MM.1S (cell line): ENCODE measurements around the gene RPS6KA2.

Source experiments
- DNase-seq: peaks from one replicate; pipeline ENCODE4 v3.0.0-alpha.2; 2015
- H2AFZ ChIP-seq: fragments of 300-600 bp; sonication (generic); 2 replicates; pipeline ENCODE4 v1.6.0; 2016; ENCODE audit warnings: antibody characterized with exemption, low read length
- H3F3A ChIP-seq: fragments of 300-600 bp; sonication (generic); 2 replicates; pipeline ENCODE4 v1.6.1; 2016; ENCODE audit warnings: mild to moderate bottlenecking, antibody characterized with exemption, low read length, moderate library complexity, mixed read lengths; ENCODE audit not compliant: insufficient read depth
- H3K27ac ChIP-seq: fragments of 300-600 bp; sonication (generic); 2 replicates; pipeline ENCODE4 v1.5.1; 2016; ENCODE audit warnings: mild to moderate bottlenecking, low read length
- H3K27me3 ChIP-seq: fragments of 300-600 bp; sonication (generic); replicated peaks from 2 replicates; pipeline ENCODE4 v1.6.0; 2016; ENCODE audit warnings: low read length; ENCODE audit not compliant: insufficient read depth
- H3K36me3 ChIP-seq: fragments of 300-600 bp; sonication (generic); replicated peaks from 2 replicates; pipeline ENCODE4 v1.6.1; 2016; ENCODE audit warnings: mild to moderate bottlenecking, low read length, mixed read lengths; ENCODE audit not compliant: insufficient read depth
- H3K4me1 ChIP-seq: fragments of 300-600 bp; sonication (generic); 2 replicates; pipeline ENCODE4 v1.6.1; 2016; ENCODE audit warnings: low read length, mixed read lengths
- H3K4me2 ChIP-seq: fragments of 300-600 bp; sonication (generic); 2 replicates; pipeline ENCODE4 v1.6.0; 2016; ENCODE audit warnings: low read depth, low read length
- H3K4me3 ChIP-seq: fragments of 300-600 bp; sonication (generic); 2 replicates; pipeline ENCODE4 v1.5.1; 2016; ENCODE audit warnings: low read length, mixed read lengths
- H3K79me2 ChIP-seq: fragments of 300-600 bp; sonication (generic); 2 replicates; pipeline ENCODE4 v1.6.1; 2016; ENCODE audit warnings: mixed run types, low read length, mixed read lengths
- H3K9ac ChIP-seq: fragments of 300-600 bp; sonication (generic); 2 replicates; pipeline ENCODE4 v1.6.1; 2016; ENCODE audit warnings: low read length, mixed read lengths
- H3K9me2 ChIP-seq: fragments of 300-600 bp; sonication (generic); replicated peaks from 2 replicates; pipeline ENCODE4 v1.6.1; 2016; ENCODE audit warnings: mild to moderate bottlenecking, low read length, mixed read lengths; ENCODE audit not compliant: insufficient read depth
- H3K9me3 ChIP-seq: fragments of 300-600 bp; sonication (generic); replicated peaks from 2 replicates; pipeline ENCODE4 v1.6.1; 2016; ENCODE audit warnings: mild to moderate bottlenecking, low read length, mixed read lengths; ENCODE audit not compliant: insufficient read depth
- H4K20me1 ChIP-seq: fragments of 300-600 bp; sonication (generic); 2 replicates; pipeline ENCODE4 v1.6.1; 2016; ENCODE audit warnings: mild to moderate bottlenecking, low read length, moderate library complexity, mixed read lengths; ENCODE audit not compliant: insufficient read depth
- EZH2 ChIP-seq: fragments of 300-600 bp; sonication (generic); optimal IDR thresholded peaks from 2 replicates; pipeline ENCODE3; 2017; ENCODE audit warnings: low read depth, mild to moderate bottlenecking, antibody characterized with exemption, low read length, mixed read lengths
- EZH2phosphoT487 ChIP-seq: fragments of 300-600 bp; sonication (generic); IDR thresholded peaks from 2 replicates; pipeline ENCODE4 v1.6.1; 2018; ENCODE audit warnings: antibody characterized with exemption, low read length
- TF ChIP-seq, protein P1 (sequence below): fragments of 300-600 bp; sonication (generic); IDR thresholded peaks from 2 replicates; pipeline ENCODE4 v1.5.1; 2016; ENCODE audit warnings: antibody characterized with exemption, low read length, mixed read lengths

The RPS6KA2 gene

DNA sequence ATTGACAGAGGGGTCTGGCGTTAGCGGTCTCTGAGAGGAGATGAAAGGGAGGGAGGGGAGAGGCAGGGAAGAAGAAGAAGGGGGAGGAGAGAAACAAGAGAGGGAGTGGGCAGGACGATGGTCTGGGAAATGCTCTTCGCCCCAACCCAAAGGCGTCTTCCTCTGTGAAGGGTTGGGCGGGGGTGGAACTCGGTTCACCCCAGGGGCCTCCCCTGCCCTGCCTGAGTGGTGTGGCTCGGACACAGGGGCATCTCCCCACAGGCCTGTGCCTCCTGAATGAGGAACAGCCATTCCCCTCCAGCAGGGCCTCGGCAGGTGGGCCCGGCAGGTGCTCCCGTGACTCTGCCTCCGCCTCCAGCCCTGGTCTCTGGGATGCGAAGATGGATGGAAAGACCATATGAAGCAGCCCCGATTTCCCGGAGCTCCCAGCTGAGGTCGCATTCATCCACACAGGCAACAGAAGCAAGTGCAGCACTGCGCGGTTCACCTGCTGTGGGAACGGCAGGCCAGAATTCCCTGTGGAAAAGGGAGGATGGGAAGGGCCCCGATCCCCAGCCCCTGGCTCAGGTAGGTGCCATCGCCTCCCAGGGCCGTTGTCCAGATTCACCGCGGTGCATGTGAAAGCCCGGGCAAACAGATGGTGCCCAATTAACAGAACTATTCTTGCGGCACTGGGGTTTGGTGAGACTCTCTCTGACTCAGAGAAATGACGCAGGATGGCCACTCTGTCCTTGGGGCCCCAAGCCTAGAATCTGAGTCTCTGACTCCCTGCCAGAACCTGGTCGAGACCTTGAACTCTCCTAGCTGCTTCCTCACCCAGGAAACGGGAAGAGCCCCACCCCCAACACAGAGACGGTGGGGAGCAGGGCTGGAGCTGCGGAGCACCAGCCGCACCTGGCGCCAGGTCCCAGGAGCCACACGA is 29.4 kb upstream of the RPS6KA2 start:
- no peak overlapping the region for H3K9ac ChIP-seq
- H3K36me3 ChIP-seq: no peaks in the 10 kb centered on the region
- no peaks in the 10 kb centered on the region for H4K20me1 ChIP-seq
- H3K27ac ChIP-seq: no peak overlapping the region
- no peaks in the 10 kb centered on the region for H3K9me2 ChIP-seq
- H3F3A ChIP-seq: no peaks in the 10 kb centered on the region
- TF ChIP-seq EZH2phosphoT487 (no peak), EZH2 (no peak)
- TF ChIP-seq, protein P1, sequence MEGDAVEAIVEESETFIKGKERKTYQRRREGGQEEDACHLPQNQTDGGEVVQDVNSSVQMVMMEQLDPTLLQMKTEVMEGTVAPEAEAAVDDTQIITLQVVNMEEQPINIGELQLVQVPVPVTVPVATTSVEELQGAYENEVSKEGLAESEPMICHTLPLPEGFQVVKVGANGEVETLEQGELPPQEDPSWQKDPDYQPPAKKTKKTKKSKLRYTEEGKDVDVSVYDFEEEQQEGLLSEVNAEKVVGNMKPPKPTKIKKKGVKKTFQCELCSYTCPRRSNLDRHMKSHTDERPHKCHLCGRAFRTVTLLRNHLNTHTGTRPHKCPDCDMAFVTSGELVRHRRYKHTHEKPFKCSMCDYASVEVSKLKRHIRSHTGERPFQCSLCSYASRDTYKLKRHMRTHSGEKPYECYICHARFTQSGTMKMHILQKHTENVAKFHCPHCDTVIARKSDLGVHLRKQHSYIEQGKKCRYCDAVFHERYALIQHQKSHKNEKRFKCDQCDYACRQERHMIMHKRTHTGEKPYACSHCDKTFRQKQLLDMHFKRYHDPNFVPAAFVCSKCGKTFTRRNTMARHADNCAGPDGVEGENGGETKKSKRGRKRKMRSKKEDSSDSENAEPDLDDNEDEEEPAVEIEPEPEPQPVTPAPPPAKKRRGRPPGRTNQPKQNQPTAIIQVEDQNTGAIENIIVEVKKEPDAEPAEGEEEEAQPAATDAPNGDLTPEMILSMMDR: no peak
- H3K27me3 ChIP-seq: no peaks in the 10 kb centered on the region
- no peaks in the 10 kb centered on the region for H3K4me1 ChIP-seq
- no peak for DNase-seq
- H3K9me3 ChIP-seq: no peaks in the 10 kb centered on the region
- H3K4me3 ChIP-seq: no peak overlapping the region; the same call in 1 of the 2 replicates
- H2AFZ ChIP-seq: no peak overlapping the region
- no peaks in the 10 kb centered on the region for H3K79me2 ChIP-seq
- no peak overlapping the region for H3K4me2 ChIP-seq

DNA sequence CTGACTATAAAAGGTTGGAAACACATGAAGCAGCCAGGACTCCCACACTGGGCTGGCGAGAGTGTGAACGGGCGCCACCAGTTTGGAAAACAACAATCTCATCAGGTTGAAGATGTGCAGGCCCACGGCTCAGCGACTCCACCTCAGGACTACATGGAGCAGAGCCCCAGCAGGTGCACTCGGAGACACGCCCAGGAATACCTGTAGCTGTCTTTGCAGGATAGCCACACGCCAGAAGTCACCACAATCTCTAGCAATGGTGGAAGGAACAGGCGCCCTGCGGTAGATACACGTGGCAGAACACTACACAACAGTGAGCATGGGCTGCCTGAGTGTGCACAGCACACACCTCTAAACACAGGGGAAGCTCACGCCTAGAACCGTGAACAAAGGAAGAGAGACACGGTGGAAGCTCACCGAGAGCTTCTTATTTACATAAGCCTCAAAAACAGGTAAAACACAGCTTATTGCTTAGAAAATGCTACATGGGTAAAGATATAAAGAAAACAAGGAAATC is 28.7 kb upstream of the RPS6KA2 start:
- H3K27ac ChIP-seq: no peak overlapping the region
- no peak overlapping the region for H3K4me2 ChIP-seq
- H3K79me2 ChIP-seq: no peaks in the 10 kb centered on the region
- H3F3A ChIP-seq: no peaks in the 10 kb centered on the region
- H3K36me3 ChIP-seq: no peaks in the 10 kb centered on the region
- H3K9me3 ChIP-seq: no peaks in the 10 kb centered on the region
- no peak overlapping the region for H3K4me3 ChIP-seq
- no peaks in the 10 kb centered on the region for H3K9me2 ChIP-seq
- H4K20me1 ChIP-seq: no peaks in the 10 kb centered on the region
- no peak overlapping the region for H2AFZ ChIP-seq
- H3K4me1 ChIP-seq: no peaks in the 10 kb centered on the region
- no peak overlapping the region for H3K9ac ChIP-seq
- no peak for TF ChIP-seq EZH2phosphoT487
- no peak for TF ChIP-seq EZH2
- TF ChIP-seq, protein P1: no peak
- no peaks in the 10 kb centered on the region for H3K27me3 ChIP-seq
- no peak for DNase-seq

DNA sequence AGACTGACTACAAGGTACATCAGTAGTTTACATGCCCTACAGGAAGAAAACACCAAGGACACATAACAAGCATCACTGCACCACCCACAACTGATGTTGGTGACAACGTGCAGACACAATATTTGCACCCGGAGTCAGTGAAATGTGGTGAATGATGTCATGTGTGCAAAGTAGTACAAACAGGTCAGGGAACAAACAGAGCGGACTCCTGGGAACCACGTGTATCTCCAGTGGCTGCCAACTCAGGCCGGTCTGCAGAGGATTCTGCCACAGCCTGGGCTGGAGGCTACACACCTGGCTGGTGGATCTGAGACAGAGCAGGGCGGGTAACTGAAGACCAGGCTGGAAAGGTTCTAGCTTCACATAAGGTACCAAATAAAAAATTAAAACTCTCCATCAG is 28.2 kb upstream of the RPS6KA2 start:
- no peaks in the 10 kb centered on the region for H3K4me1 ChIP-seq
- no peaks in the 10 kb centered on the region for H3K27me3 ChIP-seq
- no peaks in the 10 kb centered on the region for H3K9me3 ChIP-seq
- H4K20me1 ChIP-seq: no peaks in the 10 kb centered on the region
- no peak for DNase-seq
- H3K79me2 ChIP-seq: no peaks in the 10 kb centered on the region
- H3K36me3 ChIP-seq: no peaks in the 10 kb centered on the region
- H3K4me3 ChIP-seq: no peak overlapping the region
- no peaks in the 10 kb centered on the region for H3F3A ChIP-seq
- H3K27ac ChIP-seq: no peak overlapping the region
- TF ChIP-seq, protein P1: no peak
- TF ChIP-seq EZH2: no peak
- H2AFZ ChIP-seq: no peak overlapping the region
- H3K9ac ChIP-seq: no peak overlapping the region
- no peaks in the 10 kb centered on the region for H3K9me2 ChIP-seq
- H3K4me2 ChIP-seq: no peak overlapping the region
